Ectodermal cell (in vitro differentiated cells): ENCODE measurements around the gene TTC23.

Experiments used
- H3K27ac ChIP-seq: 2 replicates; pipeline ENCODE4 v1.7.0; 2013; ENCODE audit warnings: mild to moderate bottlenecking, low read depth, low read length; ENCODE audit not compliant: insufficient read depth, poor library complexity, severe bottlenecking
- H3K27me3 ChIP-seq: 2 replicates; pipeline ENCODE4 v1.7.0; 2013; ENCODE audit warnings: mild to moderate bottlenecking, low read length; ENCODE audit not compliant: insufficient read depth, control insufficient read depth, poor library complexity, severe bottlenecking
- H3K36me3 ChIP-seq: one replicate; pipeline ENCODE4 v1.7.0; 2013; ENCODE audit warnings: low read length; ENCODE audit not compliant: control insufficient read depth, insufficient read depth
- H3K4me1 ChIP-seq: one replicate; pipeline ENCODE4 v1.7.0; 2013; ENCODE audit warnings: low read length; ENCODE audit not compliant: control insufficient read depth, insufficient read depth
- H3K4me3 ChIP-seq: 2 replicates; pipeline ENCODE4 v1.7.0; 2013; ENCODE audit warnings: low read depth, low read length, control low read depth; ENCODE audit not compliant: insufficient read depth
- H3K9me3 ChIP-seq: 2 replicates; pipeline ENCODE4 v1.7.0; 2013; ENCODE audit warnings: mild to moderate bottlenecking, low read length, moderate library complexity; ENCODE audit not compliant: control insufficient read depth
- WGBS, 2 experiments: methylation state at CpG; one replicate each; pipeline ENCODE4 v1.1.7; 2013; ENCODE audit warnings: missing lambda C conversion rate in 2 of 2; 5-methylcytosine and 5-hydroxymethylcytosine counted together

The TTC23 gene

DNA sequence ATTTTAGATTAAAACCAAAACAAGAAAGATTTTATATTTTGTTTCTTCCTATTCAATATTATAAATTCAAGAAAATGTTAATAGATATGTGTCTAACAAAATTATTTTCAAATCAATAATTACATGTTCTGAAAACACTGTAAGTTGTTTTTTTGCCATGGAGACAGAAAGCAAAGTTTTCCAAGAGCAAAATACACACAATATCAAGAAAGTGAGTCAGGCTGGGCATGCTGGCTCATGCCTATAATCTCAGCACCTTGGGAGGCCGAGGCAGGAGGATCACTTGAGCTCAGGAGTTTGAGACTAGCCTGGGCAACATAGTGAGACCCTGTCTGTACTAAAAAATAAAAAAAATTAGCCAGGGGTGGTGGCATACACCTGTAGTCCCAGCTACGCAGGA lies 71.7 kb downstream of the TTC23 start:
- 94 to 99% methylated on average over 2 of the region's 2 CpGs for WGBS, 2 experiments
- Histone ChIP-seq H3K4me1 (peaks cover 3% of the 10 kb centered on the region), H3K27ac (no peak overlapping the region), H3K27me3 (no peaks in the 10 kb centered on the region), H3K9me3 (no peaks in the 10 kb centered on the region), H3K36me3 (no peaks in the 10 kb centered on the region), H3K4me3 (no peak overlapping the region)

DNA sequence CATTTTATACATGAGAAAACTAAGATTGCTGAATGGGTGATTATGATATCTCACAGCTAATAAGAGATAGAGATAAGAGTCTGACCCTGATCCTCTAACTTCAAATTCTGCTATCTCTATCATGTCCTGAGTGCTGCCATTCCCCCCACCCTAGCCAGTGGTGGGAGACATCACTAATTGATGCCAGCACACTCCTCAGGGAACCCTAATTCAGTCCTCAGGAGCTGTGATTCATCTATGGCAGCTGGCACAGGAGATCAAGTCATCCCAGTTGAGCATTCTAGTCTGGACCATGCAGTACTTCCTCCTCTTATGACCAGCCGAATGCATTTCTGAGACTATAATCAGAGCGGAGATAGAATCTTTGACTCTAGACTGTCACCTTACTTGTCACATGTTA lies 72.6 kb downstream of the TTC23 start:
- WGBS, 2 experiments = 94 to 97% methylated on average over 2 of the region's 2 CpGs
- Histone ChIP-seq H3K4me3 (no peak overlapping the region), H3K27me3 (no peaks in the 10 kb centered on the region), H3K36me3 (no peaks in the 10 kb centered on the region), H3K4me1 (peaks cover 3% of the 10 kb centered on the region), H3K27ac (no peak overlapping the region), H3K9me3 (no peaks in the 10 kb centered on the region)

DNA sequence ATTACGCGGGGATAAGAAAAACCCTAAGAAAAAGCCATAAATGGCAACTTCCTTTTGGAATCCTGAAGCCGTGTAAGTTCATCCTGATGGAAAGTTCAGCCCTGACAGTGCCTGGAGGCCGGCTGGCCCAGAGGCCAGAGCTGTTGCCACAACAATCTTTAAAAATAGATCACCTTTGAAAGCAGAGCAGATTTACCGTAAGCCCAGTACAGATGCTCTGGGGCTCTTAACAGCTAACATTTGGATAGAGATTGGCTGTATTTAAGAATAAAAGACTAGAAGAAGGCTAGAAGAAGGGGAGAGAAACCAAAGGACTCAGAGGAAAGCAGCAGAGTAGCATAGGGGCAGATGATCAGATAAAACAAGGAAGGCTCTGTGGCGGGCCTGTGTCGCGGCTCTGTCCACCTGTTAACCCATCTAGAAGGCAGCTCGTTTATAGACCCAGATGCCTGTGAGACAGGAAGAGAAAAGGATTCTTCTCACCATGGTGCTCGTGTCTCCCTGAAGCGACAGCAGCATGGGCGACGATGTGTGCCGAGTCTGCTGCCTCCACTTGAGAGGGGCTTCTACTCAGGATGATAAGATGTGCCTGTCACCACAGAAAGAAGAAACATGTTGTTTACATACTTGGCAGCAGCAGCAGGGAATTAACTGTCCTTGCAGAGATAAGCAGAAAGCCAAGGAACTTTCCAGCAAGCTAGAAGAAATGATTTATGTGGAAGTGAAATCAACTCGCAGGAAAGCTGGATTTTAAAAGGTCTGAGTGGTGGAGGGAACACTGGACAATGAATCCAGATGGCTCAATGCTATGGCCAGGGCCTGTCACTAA lies 74.6 kb downstream of the TTC23 start:
- Histone ChIP-seq H3K9me3 (no peaks in the 10 kb centered on the region), H3K36me3 (no peaks in the 10 kb centered on the region), H3K4me1 (no peaks in the 10 kb centered on the region), H3K27ac (no peak overlapping the region), H3K4me3 (no peak overlapping the region), H3K27me3 (no peaks in the 10 kb centered on the region)
- WGBS, 2 experiments = 90 to 92% methylated on average over 15 of the region's 15 CpGs

DNA sequence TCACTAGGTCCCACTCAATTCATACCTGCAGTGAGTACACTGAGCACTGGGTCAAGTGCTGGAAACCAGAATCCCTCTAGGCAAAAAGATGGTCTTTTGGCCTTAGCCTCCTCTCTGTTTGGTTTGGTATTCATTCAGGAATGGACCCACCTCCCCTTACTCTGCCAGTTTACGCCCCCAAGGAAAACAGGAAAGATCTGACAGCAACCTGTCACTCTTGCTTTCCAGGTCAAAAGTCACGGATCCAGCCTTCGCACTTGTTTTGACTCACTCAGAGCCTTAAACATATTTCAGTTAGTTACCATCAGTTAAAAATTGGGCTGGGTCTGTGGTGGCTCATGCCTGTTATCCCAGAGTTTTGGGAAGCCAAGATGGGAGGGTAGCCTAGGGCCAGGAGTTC lies 76.4 kb downstream of the TTC23 start:
- no peaks in the 10 kb centered on the region for H3K27me3 ChIP-seq
- H3K4me3 ChIP-seq = no peak overlapping the region
- H3K4me1 ChIP-seq = no peaks in the 10 kb centered on the region
- H3K36me3 ChIP-seq = no peaks in the 10 kb centered on the region
- whole genome bisulfite sequencing, 2 experiments = 89 to 90% methylated on average over 3 of the region's 3 CpGs
- H3K27ac ChIP-seq = no peak overlapping the region
- no peaks in the 10 kb centered on the region for H3K9me3 ChIP-seq

DNA sequence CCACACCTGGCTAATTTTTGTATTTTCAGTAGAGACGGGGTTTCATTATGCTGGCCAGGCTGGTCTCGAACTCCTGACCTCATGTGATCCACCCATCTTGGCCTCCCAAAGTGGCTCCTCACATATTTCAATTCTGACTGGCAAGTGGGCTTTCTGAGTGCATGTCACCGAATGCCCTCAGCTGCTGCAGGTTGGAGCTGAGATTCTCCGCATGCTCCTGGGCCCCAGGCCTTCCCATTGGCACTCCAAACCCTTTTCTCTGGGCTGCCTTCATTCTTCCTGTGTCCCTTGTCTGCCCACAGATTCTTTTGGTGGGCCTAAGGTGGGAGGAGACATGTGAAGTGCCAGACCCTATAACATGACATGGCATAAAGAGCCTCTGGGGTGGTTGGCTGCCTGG lies 77.2 kb downstream of the TTC23 start:
- Histone ChIP-seq H3K27ac (no peak overlapping the region), H3K4me1 (no peaks in the 10 kb centered on the region), H3K4me3 (no peak overlapping the region), H3K36me3 (no peaks in the 10 kb centered on the region), H3K27me3 (no peaks in the 10 kb centered on the region), H3K9me3 (no peaks in the 10 kb centered on the region)
- WGBS, 2 experiments = 95 to 96% methylated on average over 4 of the region's 4 CpGs

DNA sequence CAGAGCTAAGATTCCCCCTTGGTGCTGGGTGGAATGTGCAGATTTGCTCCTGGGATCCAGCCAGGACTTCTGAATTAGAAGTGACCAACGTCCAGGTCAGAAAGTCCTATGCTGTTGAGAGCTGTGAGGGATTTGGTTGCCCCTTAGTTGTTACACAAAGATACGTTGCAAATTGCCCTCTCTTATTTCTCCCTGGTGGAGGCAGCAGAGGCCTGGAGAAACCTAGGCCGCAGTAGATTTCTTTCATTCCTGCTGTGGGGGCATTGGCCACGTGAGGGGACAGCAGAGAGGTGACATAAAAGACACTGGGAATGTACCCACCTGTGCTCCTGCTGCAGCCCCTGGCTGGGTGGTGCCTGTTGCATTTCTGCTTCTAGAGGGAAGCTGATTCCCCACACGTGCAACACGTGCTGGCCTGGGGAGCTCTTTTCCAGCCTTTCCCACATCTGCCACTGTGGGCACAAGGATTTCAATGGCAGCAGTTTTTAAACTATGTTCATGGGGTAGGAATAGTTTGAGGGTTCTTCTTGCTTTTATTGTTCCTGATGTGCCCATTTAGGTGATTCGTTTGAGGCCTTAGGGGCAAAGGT lies 78.8 kb downstream of the TTC23 start:
- Histone ChIP-seq H3K36me3 (no peaks in the 10 kb centered on the region), H3K4me3 (no peak overlapping the region), H3K27me3 (no peaks in the 10 kb centered on the region), H3K9me3 (no peaks in the 10 kb centered on the region), H3K27ac (no peak overlapping the region), H3K4me1 (no peaks in the 10 kb centered on the region)
- 85 to 86% methylated on average over 7 of the region's 7 CpGs for WGBS, 2 experiments

DNA sequence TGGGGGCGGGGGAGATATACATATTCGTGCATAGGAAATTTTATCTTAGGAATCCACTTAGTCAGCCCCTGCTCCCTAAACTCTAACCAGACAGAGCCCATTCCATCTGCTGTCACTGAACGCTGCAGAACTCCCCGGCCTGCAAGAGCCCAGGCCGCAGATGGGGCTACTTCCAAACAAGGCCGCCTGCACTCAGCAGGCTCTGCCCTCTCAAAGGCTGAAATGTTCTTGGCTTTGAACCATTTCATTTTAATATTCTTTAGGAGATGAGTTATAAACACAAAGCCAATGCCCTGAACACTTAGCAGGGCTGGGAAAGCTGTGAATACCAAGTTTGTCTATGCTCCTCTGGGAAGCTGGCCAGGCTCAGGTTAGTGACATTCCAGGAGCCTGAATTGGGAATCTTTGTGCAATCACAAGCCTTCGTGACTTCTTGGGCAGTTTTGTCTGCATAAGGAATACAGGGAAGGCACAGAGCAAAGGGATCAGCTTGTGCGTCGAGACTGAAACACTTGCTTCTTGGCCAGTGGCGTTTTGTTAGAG lies 79.5 kb downstream of the TTC23 start:
- H3K27ac ChIP-seq = no peak overlapping the region
- no peak overlapping the region for H3K4me3 ChIP-seq
- H3K36me3 ChIP-seq = no peaks in the 10 kb centered on the region
- H3K27me3 ChIP-seq = no peaks in the 10 kb centered on the region
- no peaks in the 10 kb centered on the region for H3K9me3 ChIP-seq
- H3K4me1 ChIP-seq = no peaks in the 10 kb centered on the region
- WGBS, 2 experiments = 94 to 97% methylated on average over 10 of the region's 10 CpGs

DNA sequence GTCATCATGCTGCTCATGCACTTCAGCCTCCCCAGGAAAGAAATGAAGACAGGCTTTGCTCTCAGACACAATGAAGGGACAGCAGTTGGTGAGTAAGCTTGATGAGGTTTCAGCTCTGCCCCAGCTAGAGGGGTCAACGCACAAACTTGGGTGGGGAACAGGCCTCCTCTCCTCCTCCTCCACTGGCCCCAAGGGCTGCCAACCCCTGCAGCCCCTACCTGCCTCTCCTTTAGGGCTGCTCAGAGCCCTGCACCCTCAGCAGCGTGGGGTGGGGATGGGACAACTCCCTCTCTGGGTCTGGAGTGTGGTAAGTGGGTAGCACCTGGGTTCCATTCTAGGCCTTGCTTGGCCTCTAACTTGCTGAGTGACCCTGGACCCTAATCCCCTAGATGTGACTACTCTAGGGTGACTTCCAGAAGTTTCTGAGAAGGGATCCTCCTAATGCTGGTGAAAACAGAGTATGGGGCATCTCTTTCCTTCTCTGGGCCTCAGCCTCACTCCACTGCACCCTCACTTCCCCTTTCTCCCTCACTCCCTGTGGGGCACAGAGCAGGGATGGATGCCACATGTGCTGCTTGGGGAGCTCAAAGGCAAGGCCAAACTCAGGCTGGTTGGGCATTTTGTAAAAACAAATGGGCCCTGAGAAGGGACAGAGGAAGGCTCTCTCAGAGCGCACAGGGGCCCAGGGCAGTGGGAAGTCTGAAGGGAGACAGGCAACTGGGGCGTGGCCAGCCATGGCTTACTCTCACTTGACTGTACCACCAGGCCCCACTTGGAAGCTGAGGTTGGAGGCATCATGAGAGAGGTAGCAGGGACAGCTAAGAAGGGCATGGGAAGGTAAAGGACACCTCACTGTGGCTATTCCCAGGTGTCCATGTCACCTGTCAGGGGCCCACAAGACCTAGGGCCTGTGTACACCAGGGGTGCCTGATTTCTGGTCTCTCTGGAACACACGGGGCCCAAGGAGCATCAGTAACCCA lies 80.5 kb downstream of the TTC23 start:
- 93 to 96% methylated on average over 5 of the region's 5 CpGs for WGBS, 2 experiments
- Histone ChIP-seq H3K27me3 (no peaks in the 10 kb centered on the region), H3K27ac (no peak overlapping the region), H3K4me3 (no peak overlapping the region), H3K4me1 (no peaks in the 10 kb centered on the region), H3K36me3 (no peaks in the 10 kb centered on the region), H3K9me3 (no peaks in the 10 kb centered on the region)

DNA sequence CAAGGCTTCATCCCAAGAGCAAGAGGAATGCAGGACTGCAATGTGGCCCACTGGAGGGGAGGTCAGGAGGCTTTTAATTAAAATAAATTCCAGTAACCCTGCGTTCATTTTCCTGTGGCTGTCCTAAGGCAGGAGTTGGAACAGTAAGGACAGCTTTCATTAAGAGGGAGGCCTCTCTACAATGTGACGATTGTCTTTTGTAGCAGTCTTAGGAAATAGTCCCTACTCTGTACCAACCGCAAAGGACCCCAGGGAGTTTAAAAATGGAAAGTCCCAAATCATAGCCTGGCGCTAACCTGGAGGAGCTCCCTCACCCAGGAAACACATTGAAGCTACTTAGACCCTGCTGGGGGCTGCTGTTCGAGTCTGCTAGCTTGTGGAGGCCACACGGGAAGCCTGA lies 81.7 kb downstream of the TTC23 start:
- Histone ChIP-seq H3K9me3 (no peaks in the 10 kb centered on the region), H3K27ac (no peak overlapping the region), H3K4me3 (no peak overlapping the region), H3K4me1 (no peaks in the 10 kb centered on the region), H3K36me3 (no peaks in the 10 kb centered on the region), H3K27me3 (no peaks in the 10 kb centered on the region)
- 94 to 95% methylated on average over 6 of the region's 6 CpGs for WGBS, 2 experiments

DNA sequence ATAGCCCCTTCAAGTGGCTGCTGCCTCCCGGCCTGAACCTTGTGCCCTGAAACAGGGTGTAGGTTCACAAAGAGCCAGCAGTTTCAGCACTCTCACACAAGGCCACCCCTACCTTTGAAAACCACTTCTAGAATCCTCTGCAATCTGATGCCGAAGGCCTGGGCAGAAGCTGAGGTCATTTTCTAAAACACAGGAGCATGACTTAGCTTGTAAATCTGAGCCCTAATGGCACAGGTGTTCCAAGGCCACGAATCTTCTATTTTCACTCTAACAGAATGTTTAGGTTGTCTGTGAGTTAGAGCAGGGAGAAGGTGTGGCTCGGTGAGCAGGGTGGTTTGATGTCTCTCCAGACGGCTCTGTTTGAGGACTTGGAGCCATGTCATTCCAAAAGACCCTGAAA lies 82.2 kb downstream of the TTC23 start:
- H3K4me3 ChIP-seq = no peak overlapping the region
- H3K4me1 ChIP-seq = no peaks in the 10 kb centered on the region
- no peaks in the 10 kb centered on the region for H3K27me3 ChIP-seq
- H3K27ac ChIP-seq = no peak overlapping the region
- no peaks in the 10 kb centered on the region for H3K9me3 ChIP-seq
- no peaks in the 10 kb centered on the region for H3K36me3 ChIP-seq
- 92 to 93% methylated on average over 5 of the region's 5 CpGs for WGBS, 2 experiments
